ENCODE results near the gene CNKSR2.
"Not testable (repeated sequence)": the region's sequence is repeated elsewhere in the genome, so short reads cannot be mapped to it uniquely, and the experiment has no call there.

- not testable (repeated sequence) for TF ChIP-seq HDAC2 (IDR thresholded peaks at IDR 0.05); NFIC (IDR thresholded peaks at IDR 0.05; ENCODE audit: low read depth, low read length); POLR2AphosphoS5 (IDR thresholded peaks at IDR 0.05; ENCODE audit: low read length); CREM (IDR thresholded peaks at IDR 0.05; ENCODE audit: low read depth); USF2 (IDR thresholded peaks at IDR 0.05; ENCODE audit: borderline replicate concordance, low read depth, low read length); POLR2A (IDR thresholded peaks at IDR 0.05; ENCODE audit: low read depth, low read length); SMAD1 (IDR thresholded peaks at IDR 0.05; ENCODE audit: low read depth, partially characterized antibody); HSF1 (IDR thresholded peaks at IDR 0.05; ENCODE audit: low read depth, low read length); CTCF (IDR thresholded peaks at IDR 0.05 in 2 of 3, conservative IDR thresholded peaks at IDR 0.05 in 1 of 3; ENCODE audit: control insufficient read depth in 2 of 3, extremely low read depth in 1 of 3, insufficient read depth in 1 of 3, low read depth in 3 of 3, low read length in 3 of 3); REST (IDR thresholded peaks at IDR 0.05; ENCODE audit: low read depth, low read length); BRCA1 (IDR thresholded peaks at IDR 0.05; ENCODE audit: low read depth, low read length); SIN3A (IDR thresholded peaks at IDR 0.05; ENCODE audit: low read depth, low read length)
Measured at GRCh38 chrX:21484051-21484450, 109.8 kb downstream of the CNKSR2 start.

Data from GM12878 (cell line).